Measurements from ENCODE around the gene ZFHX3. TPM values are rescaled to one million over a fixed set of nuclear protein-coding genes. Genes with fewer than 3 reads are reported as not detected.

The ZFHX3 gene
- total and polyA plus RNA-seq, 2 experiments from 2014 or later: 2.8 to 3.9 TPM

GRCh38 chr16:72838951-72839350, 209.0 kb downstream of the ZFHX3 start:
- in situ Hi-C loops (cut with MboI): loop anchor here (10.0 kb wide), 1 partner anchor 356 kb away; no protein-coding TSS in a partner anchor
- peaks cover 25% of the 10 kb centered on the region for H3K79me2 ChIP-seq (ENCODE audit: insufficient read depth)
- no peak overlapping the region for H2AFZ ChIP-seq
- H3K36me3 ChIP-seq (ENCODE audit: low read depth): no peaks in the 10 kb centered on the region
- H4K20me1 ChIP-seq (ENCODE audit: insufficient read depth): 0 out of 2 replicates have a peak, but pooled peaks cover 3% of the 10 kb centered on the region
- no peaks in the 10 kb centered on the region for H3K4me1 ChIP-seq (ENCODE audit: insufficient read depth)
- H3F3A ChIP-seq (ENCODE audit: insufficient read depth): no peaks in the 10 kb centered on the region
- no peak overlapping the region for H3K4me3 ChIP-seq
- H3K9me2 ChIP-seq (ENCODE audit: insufficient read depth): no peaks in the 10 kb centered on the region
- H3K4me2 ChIP-seq (ENCODE audit: unreplicated experiment): no peak overlapping the region
- H3K27me3 ChIP-seq (replicated peaks; ENCODE audit: insufficient read depth): no peaks in the 10 kb centered on the region
- no peak for TF ChIP-seq EZH2phosphoT487 (IDR thresholded peaks at IDR 0.05; ENCODE audit: insufficient read depth, low read depth)
- TF ChIP-seq EZH2 (IDR thresholded peaks at IDR 0.05; ENCODE audit: insufficient read depth, poor library complexity, severe bottlenecking): no peak
- H3K9ac ChIP-seq: no peak overlapping the region
- DNase-seq: no peak
- 97 to 98% methylated on average over 13 of the region's 13 CpGs for WGBS, 2 experiments (ENCODE audit: low coverage in 1 of 2, low lambda C conversion rate in 2 of 2, missing lambda C conversion rate in 2 of 2)
- no peaks in the 10 kb centered on the region for H3K9me3 ChIP-seq (ENCODE audit: low read depth)
- H3K27ac ChIP-seq: no peak overlapping the region

- Histone ChIP-seq H3F3A (ENCODE audit: insufficient read depth) (no peaks in the 10 kb centered on the region), H3K27me3 (replicated peaks; ENCODE audit: insufficient read depth) (no peaks in the 10 kb centered on the region), H3K36me3 (ENCODE audit: low read depth) (no peaks in the 10 kb centered on the region), H3K4me1 (ENCODE audit: insufficient read depth) (no peaks in the 10 kb centered on the region), H3K4me3 (no peak overlapping the region), H3K9ac (no peak overlapping the region), H3K9me2 (ENCODE audit: insufficient read depth) (no peaks in the 10 kb centered on the region), H3K9me3 (ENCODE audit: low read depth) (no peaks in the 10 kb centered on the region), H2AFZ (no peak overlapping the region), H3K27ac (no peak overlapping the region), H3K79me2 (ENCODE audit: insufficient read depth) (peaks cover 28% of the 10 kb centered on the region), H4K20me1 (ENCODE audit: insufficient read depth) (0 out of 2 replicates have a peak, but pooled peaks cover 6% of the 10 kb centered on the region), H3K4me2 (ENCODE audit: unreplicated experiment) (no peak overlapping the region)
- in situ Hi-C loops (cut with MboI): loop anchor here (10.0 kb wide), 1 partner anchor 356 kb away; no protein-coding TSS in a partner anchor
- WGBS, 2 experiments (ENCODE audit: low coverage in 1 of 2, low lambda C conversion rate in 2 of 2, missing lambda C conversion rate in 2 of 2): 93 to 95% methylated on average over 11 of the region's 11 CpGs
- TF ChIP-seq EZH2 (IDR thresholded peaks at IDR 0.05; ENCODE audit: insufficient read depth, poor library complexity, severe bottlenecking): no peak
- TF ChIP-seq EZH2phosphoT487 (IDR thresholded peaks at IDR 0.05; ENCODE audit: insufficient read depth, low read depth): no peak
- no peak for DNase-seq
Observed at GRCh38 chr16:72838586-72838910, 209.4 kb downstream of the ZFHX3 start.

GRCh38 chr16:72837846-72838585, 209.9 kb downstream of the ZFHX3 start:
- H3K36me3 ChIP-seq (ENCODE audit: low read depth): no peaks in the 10 kb centered on the region
- DNase-seq: no peak
- 0 out of 2 replicates have a peak, but pooled peaks cover 6% of the 10 kb centered on the region for H4K20me1 ChIP-seq (ENCODE audit: insufficient read depth)
- H3F3A ChIP-seq (ENCODE audit: insufficient read depth): peaks cover 3% of the 10 kb centered on the region
- H3K9me2 ChIP-seq (ENCODE audit: insufficient read depth): no peaks in the 10 kb centered on the region
- no peak overlapping the region for H3K4me2 ChIP-seq (ENCODE audit: unreplicated experiment)
- WGBS, 2 experiments (ENCODE audit: low coverage in 1 of 2, low lambda C conversion rate in 2 of 2, missing lambda C conversion rate in 2 of 2): 96 to 99% methylated on average over 9 of the region's 9 CpGs
- no peak overlapping the region for H3K4me3 ChIP-seq
- no peak overlapping the region for H3K27ac ChIP-seq
- H3K9me3 ChIP-seq (ENCODE audit: low read depth): no peaks in the 10 kb centered on the region
- peaks cover 29% of the 10 kb centered on the region for H3K79me2 ChIP-seq (ENCODE audit: insufficient read depth)
- TF ChIP-seq EZH2phosphoT487 (IDR thresholded peaks at IDR 0.05; ENCODE audit: insufficient read depth, low read depth): no peak
- TF ChIP-seq EZH2 (IDR thresholded peaks at IDR 0.05; ENCODE audit: insufficient read depth, poor library complexity, severe bottlenecking): no peak
- no peaks in the 10 kb centered on the region for H3K27me3 ChIP-seq (replicated peaks; ENCODE audit: insufficient read depth)
- no peak overlapping the region for H2AFZ ChIP-seq
- no peak overlapping the region for H3K9ac ChIP-seq
- peaks cover 2% of the 10 kb centered on the region; the same call in 1 of the 2 replicates for H3K4me1 ChIP-seq (ENCODE audit: insufficient read depth)
- in situ Hi-C loops (cut with MboI): loop anchor here (10.0 kb wide), 1 partner anchor 357 kb away; no protein-coding TSS in a partner anchor

- H3K27me3 ChIP-seq (replicated peaks; ENCODE audit: insufficient read depth): no peaks in the 10 kb centered on the region
- peaks cover 6% of the 10 kb centered on the region; the same call in 1 of the 2 replicates for H3K4me1 ChIP-seq (ENCODE audit: insufficient read depth)
- peaks cover 6% of the 10 kb centered on the region for H3F3A ChIP-seq (ENCODE audit: insufficient read depth)
- no peak overlapping the region for H3K4me2 ChIP-seq (ENCODE audit: unreplicated experiment)
- no peak overlapping the region for H3K27ac ChIP-seq
- no peak overlapping the region for H3K9ac ChIP-seq
- no peak overlapping the region for H2AFZ ChIP-seq
- no peak overlapping the region for H3K4me3 ChIP-seq
- 0 out of 2 replicates have a peak, but pooled peaks cover 6% of the 10 kb centered on the region for H4K20me1 ChIP-seq (ENCODE audit: insufficient read depth)
- H3K79me2 ChIP-seq (ENCODE audit: insufficient read depth): peaks cover 25% of the 10 kb centered on the region
- no peaks in the 10 kb centered on the region for H3K9me3 ChIP-seq (ENCODE audit: low read depth)
- no peaks in the 10 kb centered on the region for H3K9me2 ChIP-seq (ENCODE audit: insufficient read depth)
- in situ Hi-C loops (cut with MboI): loop anchor here (10.0 kb wide), 1 partner anchor 358 kb away; no protein-coding TSS in a partner anchor
- H3K36me3 ChIP-seq (ENCODE audit: low read depth): no peaks in the 10 kb centered on the region
- no peak for TF ChIP-seq EZH2phosphoT487 (IDR thresholded peaks at IDR 0.05; ENCODE audit: insufficient read depth, low read depth)
- no peak for TF ChIP-seq EZH2 (IDR thresholded peaks at IDR 0.05; ENCODE audit: insufficient read depth, poor library complexity, severe bottlenecking)
- no peak for DNase-seq
- 98% methylated on average over 8 of the region's 8 CpGs for WGBS, 2 experiments (ENCODE audit: low coverage in 1 of 2, low lambda C conversion rate in 2 of 2, missing lambda C conversion rate in 2 of 2)
Observed at GRCh38 chr16:72836985-72837384, 210.9 kb downstream of the ZFHX3 start.

All from GM23248 (cell line).